Trophoblast cell (in vitro differentiated cells and primary cell): ENCODE measurements around the gene LSM3.

Experiments
- DNase-seq, 2 donors: peaks; one replicate each; pipeline ENCODE4 v3.0.0-alpha.2; 2016
- H2AFZ ChIP-seq: 2 replicates; pipeline ENCODE4 v1.6.1; 2013; ENCODE audit warnings: low read length, moderate library complexity, mild to moderate bottlenecking; ENCODE audit not compliant: insufficient read depth, poor library complexity
- H2AK5ac ChIP-seq: 2 replicates; pipeline ENCODE4 v1.6.1; 2013; ENCODE audit warnings: mild to moderate bottlenecking, low read length
- H2BK120ac ChIP-seq: 2 replicates; pipeline ENCODE4 v1.6.1; 2013; ENCODE audit warnings: low read length, mild to moderate bottlenecking, moderate library complexity; ENCODE audit not compliant: insufficient read depth, poor library complexity
- H2BK12ac ChIP-seq: 2 replicates; pipeline ENCODE4 v1.6.1; 2013; ENCODE audit warnings: mild to moderate bottlenecking, low read length, moderate library complexity
- H2BK5ac ChIP-seq: 2 replicates; pipeline ENCODE4 v1.6.1; 2013; ENCODE audit warnings: low read length, low read depth, moderate library complexity, mild to moderate bottlenecking; ENCODE audit not compliant: poor library complexity
- H3K14ac ChIP-seq: 2 replicates; pipeline ENCODE4 v1.6.1; 2013; ENCODE audit warnings: mild to moderate bottlenecking, low read length
- H3K18ac ChIP-seq: 2 replicates; pipeline ENCODE4 v1.6.1; 2013; ENCODE audit warnings: mild to moderate bottlenecking, low read length
- H3K23ac ChIP-seq: 2 replicates; pipeline ENCODE4 v1.6.1; 2013; ENCODE audit warnings: low read length
- H3K27ac ChIP-seq: 2 replicates; pipeline ENCODE4 v1.5.1; 2013; ENCODE audit warnings: low read depth, mild to moderate bottlenecking, inconsistent platforms, low read length, moderate library complexity
- H3K27me3 ChIP-seq: 2 replicates; pipeline ENCODE4 v1.6.1; 2013; ENCODE audit warnings: inconsistent platforms, mild to moderate bottlenecking, low read length, moderate library complexity; ENCODE audit not compliant: insufficient read depth
- H3K36me3 ChIP-seq, 2 experiments: 1 replicate in 1 of 2; 2 replicates in 1 of 2; pipeline ENCODE4 v1.6.1; 2013; ENCODE audit warnings: low read length in 2 of 2, mild to moderate bottlenecking in 2 of 2, moderate library complexity in 1 of 2; ENCODE audit not compliant: insufficient read depth in 2 of 2, control insufficient read depth in 1 of 2
- H3K4ac ChIP-seq: 2 replicates; pipeline ENCODE4 v1.6.1; 2013; ENCODE audit warnings: low read depth, mild to moderate bottlenecking, low read length, moderate library complexity
- H3K4me1 ChIP-seq, 2 experiments: 1 replicate in 1 of 2; 2 replicates in 1 of 2; pipeline ENCODE4 v1.6.1; 2013; ENCODE audit warnings: low read length in 2 of 2, mild to moderate bottlenecking in 2 of 2, moderate library complexity in 1 of 2; ENCODE audit not compliant: insufficient read depth in 2 of 2, control insufficient read depth in 1 of 2
- H3K4me2 ChIP-seq: 2 replicates; pipeline ENCODE4 v1.6.1; 2013; ENCODE audit warnings: inconsistent platforms, mild to moderate bottlenecking, low read length, moderate library complexity
- H3K4me3 ChIP-seq: 2 replicates; pipeline ENCODE4 v1.5.1; 2013; ENCODE audit warnings: mild to moderate bottlenecking, low read depth, low read length, inconsistent platforms
- H3K79me1 ChIP-seq: one replicate; pipeline ENCODE4 v1.6.1; 2013; ENCODE audit warnings: low read length
- H3K79me2 ChIP-seq: 2 replicates; pipeline ENCODE4 v1.6.1; 2013; ENCODE audit warnings: low read length, mild to moderate bottlenecking; ENCODE audit not compliant: control insufficient read depth, insufficient read depth, poor library complexity
- H3K9ac ChIP-seq: 2 replicates; pipeline ENCODE4 v1.6.1; 2013; ENCODE audit warnings: mild to moderate bottlenecking, low read length
- H3K9me3 ChIP-seq: 2 replicates; pipeline ENCODE4 v1.6.1; 2013; ENCODE audit warnings: low read depth, mild to moderate bottlenecking, control low read depth, inconsistent platforms, low read length; ENCODE audit not compliant: insufficient read depth
- H4K12ac ChIP-seq: 2 replicates; pipeline ENCODE4 v1.6.1; 2013; ENCODE audit warnings: low read depth, mild to moderate bottlenecking, low read length, moderate library complexity
- H4K8ac ChIP-seq: 2 replicates; pipeline ENCODE4 v1.6.1; 2013; ENCODE audit warnings: low read depth, mild to moderate bottlenecking, low read length, moderate library complexity
- H4K91ac ChIP-seq: one replicate; pipeline ENCODE4 v1.6.1; 2013; ENCODE audit warnings: low read depth, mild to moderate bottlenecking, low read length, moderate library complexity
- WGBS: extraction: QIAGEN DNeasy Blood & Tissue Kit; methylation state at CpG from one replicate; pipeline ENCODE4 v1.1.7; 2013; ENCODE audit warnings: missing lambda C conversion rate; ENCODE audit not compliant: insufficient read length, insufficient coverage; ENCODE audit errors: extremely low coverage; 5-methylcytosine and 5-hydroxymethylcytosine counted together

The LSM3 gene

DNA sequence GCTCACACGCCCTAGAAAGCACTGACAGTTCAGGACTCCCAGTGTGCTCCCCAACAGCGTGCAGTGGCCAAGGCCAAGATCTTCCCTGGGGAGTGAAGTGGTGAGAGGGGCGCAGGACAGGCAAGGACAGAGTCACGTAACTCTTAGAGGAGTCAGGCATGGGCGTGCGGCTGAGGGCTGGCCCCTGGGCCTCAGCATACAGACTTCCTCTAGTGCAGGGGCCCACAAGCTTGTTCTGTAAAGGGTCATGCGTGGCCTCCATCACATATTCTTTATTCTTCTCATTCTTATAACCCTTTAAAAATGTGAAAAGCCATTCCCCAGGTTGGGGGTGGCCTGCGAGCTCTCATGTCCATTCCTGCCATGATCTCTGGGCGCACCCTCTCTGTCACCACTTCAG is 28.5 kb upstream of the LSM3 start:
- no peak overlapping the region for H3K4ac ChIP-seq
- no peak overlapping the region for H4K8ac ChIP-seq
- no peak overlapping the region for H3K4me2 ChIP-seq
- H3K9me3 ChIP-seq: peaks cover 2% of the 10 kb centered on the region
- no peak overlapping the region for H3K18ac ChIP-seq
- no peak overlapping the region for H3K9ac ChIP-seq
- H3K4me3 ChIP-seq: peak overlapping the region; percentile 35
- H2BK120ac ChIP-seq: no peak overlapping the region
- no peak overlapping the region for H2BK5ac ChIP-seq
- no peak overlapping the region for H4K91ac ChIP-seq
- peaks cover 4% of the 10 kb centered on the region for H3K79me1 ChIP-seq
- no peak overlapping the region for H2AK5ac ChIP-seq
- no peaks in the 10 kb centered on the region for H3K27me3 ChIP-seq
- H3K79me2 ChIP-seq: no peaks in the 10 kb centered on the region
- no peak for DNase-seq
- no peak overlapping the region for H2AFZ ChIP-seq
- no peak overlapping the region for H3K14ac ChIP-seq
- no peak overlapping the region for H4K12ac ChIP-seq
- no CpG with 5 or more reads among the region's 9 CpGs for WGBS
- no peak overlapping the region for H3K27ac ChIP-seq
- peaks cover 8 to 9% of the 10 kb centered on the region in 2 experiments for H3K4me1 ChIP-seq
- H3K23ac ChIP-seq: no peak overlapping the region
- peaks cover 60 to 77% of the 10 kb centered on the region in 2 experiments for H3K36me3 ChIP-seq
- no peak overlapping the region for H2BK12ac ChIP-seq

DNA sequence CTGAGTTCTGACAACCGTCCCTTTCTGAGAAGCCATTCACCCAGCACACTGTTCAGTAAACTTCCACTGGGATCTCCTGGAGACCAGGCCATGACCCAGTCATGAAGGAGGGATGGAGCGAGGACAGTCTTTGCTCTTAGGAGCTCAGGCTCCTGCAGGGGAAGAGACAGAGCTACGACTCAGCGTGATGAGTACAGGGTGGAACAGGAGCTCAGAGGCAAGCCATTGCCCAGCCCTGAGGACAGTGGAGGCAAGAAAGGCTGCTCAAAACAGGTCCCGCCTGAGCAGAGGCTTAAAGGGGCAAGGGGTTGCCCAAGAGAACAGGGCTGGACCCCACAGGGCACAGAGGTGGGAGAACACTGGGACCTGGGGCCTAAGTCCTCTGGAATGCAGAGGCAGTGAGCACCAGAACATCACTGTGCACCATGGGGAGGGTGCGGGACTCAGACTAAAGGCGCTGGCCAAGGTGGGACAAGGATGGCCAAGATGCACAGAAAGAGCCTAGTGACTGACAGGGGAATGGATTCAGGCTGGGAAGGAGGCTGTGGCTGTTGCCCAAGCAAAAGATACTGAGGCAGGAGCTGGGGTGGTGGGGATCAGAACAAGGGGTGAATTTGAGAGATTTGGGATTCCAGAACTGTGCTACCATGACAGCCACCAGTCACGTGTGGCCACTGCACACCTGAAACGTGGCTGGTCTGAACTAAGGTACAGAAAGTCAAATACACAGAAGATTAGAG is 28.0 kb upstream of the LSM3 start:
- Histone ChIP-seq H2BK120ac (no peak overlapping the region), H3K4me2 (no peak overlapping the region), H3K23ac (no peak overlapping the region), H4K8ac (no peak overlapping the region), H3K4ac (no peak overlapping the region), H4K91ac (no peak overlapping the region), H3K79me2 (no peaks in the 10 kb centered on the region), H3K79me1 (no peaks in the 10 kb centered on the region), H4K12ac (peak overlapping the region; percentile 39), H2AFZ (no peak overlapping the region), H3K14ac (no peak overlapping the region), H2AK5ac (no peak overlapping the region), H3K9me3 (peaks cover 2% of the 10 kb centered on the region), H3K4me1 (peaks cover 3 to 4% of the 10 kb centered on the region in 2 experiments), H3K18ac (no peak overlapping the region), H3K4me3 (no peak overlapping the region), H3K9ac (no peak overlapping the region), H3K27me3 (no peaks in the 10 kb centered on the region), H2BK5ac (no peak overlapping the region), H2BK12ac (no peak overlapping the region), H3K36me3 (peaks cover 59 to 72% of the 10 kb centered on the region in 2 experiments), H3K27ac (no peak overlapping the region)
- DNase-seq: no peak
- WGBS: no CpG with 5 or more reads among the region's 9 CpGs

DNA sequence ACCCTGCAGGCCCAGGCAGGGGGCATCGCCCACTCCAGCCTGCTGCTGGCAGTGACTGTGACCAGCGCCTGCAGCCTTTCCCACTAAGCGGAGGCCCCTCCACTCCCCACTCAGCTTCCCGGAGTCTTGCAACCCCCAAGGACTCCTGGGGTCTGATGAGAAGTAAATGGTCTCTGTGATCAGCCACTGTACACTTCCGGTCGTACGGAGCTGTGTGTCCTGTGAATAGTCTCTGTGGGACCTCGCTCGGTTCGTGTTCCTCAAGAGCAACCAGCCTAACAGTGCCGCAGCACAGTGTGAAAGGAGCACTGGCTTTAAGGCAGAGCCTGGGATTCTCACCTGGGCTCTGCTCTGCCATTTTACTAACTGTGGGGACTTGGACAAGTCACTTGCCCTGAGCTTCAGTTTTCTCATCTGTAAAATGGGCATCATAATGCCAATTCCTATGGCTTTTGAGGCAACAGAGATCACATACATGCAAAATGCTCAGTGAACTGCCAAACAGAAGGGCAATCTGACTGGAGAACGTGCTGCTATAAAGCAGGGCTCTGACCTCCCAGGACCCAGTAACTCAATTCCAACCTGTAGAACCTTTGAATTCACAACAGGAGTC is 27.0 kb upstream of the LSM3 start:
- no peak overlapping the region for H3K18ac ChIP-seq
- H4K8ac ChIP-seq: no peak overlapping the region
- H3K4ac ChIP-seq: no peak overlapping the region
- no peak overlapping the region for H2BK120ac ChIP-seq
- no peaks in the 10 kb centered on the region for H3K4me1 ChIP-seq
- no peak overlapping the region for H2AFZ ChIP-seq
- no peak overlapping the region for H2BK5ac ChIP-seq
- H3K9ac ChIP-seq: no peak overlapping the region
- WGBS: no CpG with 5 or more reads among the region's 12 CpGs
- H4K12ac ChIP-seq: no peak overlapping the region
- no peak overlapping the region for H3K27ac ChIP-seq
- H3K23ac ChIP-seq: no peak overlapping the region
- no peak overlapping the region for H2AK5ac ChIP-seq
- no peaks in the 10 kb centered on the region for H3K9me3 ChIP-seq
- DNase-seq: no peak
- H3K4me3 ChIP-seq: no peak overlapping the region
- H3K36me3 ChIP-seq: peaks cover 53 to 70% of the 10 kb centered on the region in 2 experiments
- no peaks in the 10 kb centered on the region for H3K79me2 ChIP-seq
- H3K14ac ChIP-seq: no peak overlapping the region
- no peaks in the 10 kb centered on the region for H3K27me3 ChIP-seq
- no peak overlapping the region for H4K91ac ChIP-seq
- no peaks in the 10 kb centered on the region for H3K79me1 ChIP-seq
- H2BK12ac ChIP-seq: no peak overlapping the region
- H3K4me2 ChIP-seq: no peak overlapping the region

DNA sequence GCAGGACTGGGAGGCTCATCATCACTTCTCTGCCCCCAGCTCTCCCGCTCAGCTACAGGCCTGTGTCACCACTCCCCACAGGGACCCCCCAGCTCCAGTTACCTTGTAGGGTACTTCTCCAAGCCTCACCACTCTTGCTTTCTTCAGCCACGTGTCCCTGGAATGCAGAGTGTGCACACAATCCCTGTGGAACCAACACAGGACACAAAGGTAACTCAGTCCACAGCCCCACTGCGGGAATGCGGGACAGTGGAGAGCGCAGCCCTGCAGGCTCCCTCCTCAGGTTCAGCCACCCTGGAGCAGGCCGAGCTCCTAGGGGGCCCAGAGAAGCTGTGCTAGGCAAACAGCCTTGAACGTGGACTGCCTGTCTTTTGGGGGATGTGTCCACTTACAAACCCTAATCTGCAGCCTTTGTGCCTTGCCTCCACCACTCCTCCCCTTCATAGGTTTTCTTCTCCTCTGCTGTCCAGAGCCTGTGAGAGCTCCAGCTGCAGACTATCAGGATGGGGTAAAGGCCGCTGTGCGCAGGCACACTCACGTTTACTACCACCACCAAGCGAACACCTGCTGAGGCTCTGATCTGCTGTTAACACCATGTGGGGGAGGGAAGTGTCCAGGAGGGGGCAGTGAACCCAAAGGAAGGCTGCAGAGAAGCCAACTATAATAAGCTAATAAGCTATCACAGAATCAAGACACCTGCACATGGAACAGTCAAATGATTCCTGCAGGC is 26.2 kb upstream of the LSM3 start:
- Histone ChIP-seq H3K4me1 (no peaks in the 10 kb centered on the region), H4K8ac (no peak overlapping the region), H3K4me2 (no peak overlapping the region), H3K27ac (no peak overlapping the region), H4K91ac (no peak overlapping the region), H3K79me2 (no peaks in the 10 kb centered on the region), H3K23ac (no peak overlapping the region), H3K9ac (no peak overlapping the region), H3K36me3 (peaks cover 53 to 70% of the 10 kb centered on the region in 2 experiments), H3K18ac (no peak overlapping the region), H3K27me3 (no peaks in the 10 kb centered on the region), H3K9me3 (no peaks in the 10 kb centered on the region), H3K79me1 (no peaks in the 10 kb centered on the region), H2BK5ac (no peak overlapping the region), H2BK120ac (no peak overlapping the region), H3K14ac (no peak overlapping the region), H2AFZ (no peak overlapping the region), H3K4ac (no peak overlapping the region), H2AK5ac (no peak overlapping the region), H2BK12ac (no peak overlapping the region), H3K4me3 (no peak overlapping the region), H4K12ac (no peak overlapping the region)
- no CpG with 5 or more reads among the region's 11 CpGs for WGBS
- no peak for DNase-seq
